ENCODE results near the gene KCNA5. TPM values are rescaled to one million over a fixed set of nuclear protein-coding genes. Genes with fewer than 3 reads are reported as not detected.
A peak's percentile ranks its signal among the peaks of the same experiment; 100 is the strongest.

KCNA5 gene
- total RNA-seq = 1.7 TPM

DNA sequence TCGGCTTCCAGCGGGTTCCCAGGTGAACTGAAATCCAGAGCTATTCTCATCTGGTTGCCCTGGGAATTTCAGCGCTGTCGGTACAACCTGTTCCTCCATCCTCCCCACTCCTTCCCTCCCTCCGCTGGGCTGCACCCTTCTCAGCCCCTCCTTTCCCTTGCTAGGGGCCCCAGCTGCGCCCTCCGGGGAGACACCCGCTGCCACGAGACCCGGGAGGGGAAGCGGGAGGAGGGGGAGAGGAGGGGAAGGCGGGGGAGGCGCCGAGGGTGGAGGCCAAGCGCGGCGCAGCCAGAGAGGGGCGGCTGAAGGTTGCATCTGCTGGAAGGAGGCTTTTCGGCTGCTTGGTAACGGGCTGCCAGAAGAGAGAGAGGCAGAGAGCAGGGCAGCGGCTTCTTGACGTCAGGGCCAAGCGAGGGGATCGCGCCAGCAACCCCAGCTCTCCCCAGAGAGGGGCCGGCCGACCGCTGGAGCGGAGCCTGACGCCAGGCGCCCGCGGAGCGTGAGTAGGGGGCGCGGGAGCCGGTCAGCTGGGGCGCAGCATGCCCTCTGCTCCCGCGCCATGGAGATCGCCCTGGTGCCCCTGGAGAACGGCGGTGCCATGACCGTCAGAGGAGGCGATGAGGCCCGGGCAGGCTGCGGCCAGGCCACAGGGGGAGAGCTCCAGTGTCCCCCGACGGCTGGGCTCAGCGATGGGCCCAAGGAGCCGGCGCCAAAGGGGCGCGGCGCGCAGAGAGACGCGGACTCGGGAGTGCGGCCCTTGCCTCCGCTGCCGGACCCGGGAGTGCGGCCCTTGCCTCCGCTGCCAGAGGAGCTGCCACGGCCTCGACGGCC lies at the start of gene KCNA5:
Gene KCNA5 (plus strand): TSS at position 291 of the 831 bp plus-strand sequence. CDS start 269 bp downstream, at position 560.
- no peak for DNase-seq

- DNase-seq = no peak
Observed at GRCh38 chr12:4994622-4995021, 49.1 kb upstream of the KCNA5 start.

GRCh38 chr12:4996714-4997113 lies 47.0 kb upstream of the KCNA5 start:
- DNase-seq = no peak

GRCh38 chr12:4997939-4998338 lies 45.7 kb upstream of the KCNA5 start:
- peak; percentile 75 for DNase-seq

DNA sequence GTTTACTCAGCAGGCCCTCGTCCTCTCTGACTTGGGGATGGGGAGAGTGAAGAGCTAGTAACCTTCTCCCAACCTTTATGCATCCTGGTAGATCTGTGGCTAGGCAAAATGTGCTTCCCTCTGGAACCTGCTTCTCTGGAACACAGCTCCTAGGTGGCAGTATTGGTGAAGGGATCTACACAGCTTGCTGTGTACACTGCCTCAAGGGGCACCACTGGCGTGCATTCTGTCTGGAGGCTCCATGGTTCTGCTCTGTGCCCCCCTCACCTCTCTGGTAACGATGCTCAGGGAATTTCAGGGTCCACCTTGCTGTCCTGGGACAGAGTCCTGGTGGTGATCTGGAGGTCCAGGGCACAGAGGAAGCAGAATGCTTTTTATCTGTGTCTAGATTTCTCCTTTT lies 43.5 kb upstream of the KCNA5 start:
- DNase-seq = no peak

GRCh38 chr12:5000658-5001385 lies 42.9 kb upstream of the KCNA5 start:
- no peak for DNase-seq

GRCh38 chr12:5003025-5003666 lies 40.5 kb upstream of the KCNA5 start:
- peak; percentile 49 for DNase-seq

GRCh38 chr12:5008661-5009060 lies 35.0 kb upstream of the KCNA5 start:
- DNase-seq = no peak

DNA sequence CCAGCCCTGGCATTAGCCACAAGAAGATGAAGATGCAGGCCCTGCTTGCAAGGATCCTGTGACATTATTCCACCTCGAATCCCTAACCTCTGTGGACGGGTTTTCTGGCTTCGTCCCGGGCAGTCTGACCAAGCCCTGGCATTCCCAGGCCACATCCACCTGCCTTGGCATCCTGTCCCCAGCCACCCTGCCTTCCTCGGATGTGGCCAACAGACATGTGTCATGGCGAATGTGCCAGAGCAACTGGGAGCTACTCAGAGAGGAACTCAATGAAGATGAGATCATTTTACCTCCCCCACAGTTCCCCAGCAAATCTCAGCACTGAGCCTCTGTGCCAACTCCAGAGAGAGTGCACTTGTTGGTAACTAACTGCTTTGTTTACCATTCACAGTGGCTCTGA lies 33.5 kb upstream of the KCNA5 start:
- no peak for DNase-seq

DNA sequence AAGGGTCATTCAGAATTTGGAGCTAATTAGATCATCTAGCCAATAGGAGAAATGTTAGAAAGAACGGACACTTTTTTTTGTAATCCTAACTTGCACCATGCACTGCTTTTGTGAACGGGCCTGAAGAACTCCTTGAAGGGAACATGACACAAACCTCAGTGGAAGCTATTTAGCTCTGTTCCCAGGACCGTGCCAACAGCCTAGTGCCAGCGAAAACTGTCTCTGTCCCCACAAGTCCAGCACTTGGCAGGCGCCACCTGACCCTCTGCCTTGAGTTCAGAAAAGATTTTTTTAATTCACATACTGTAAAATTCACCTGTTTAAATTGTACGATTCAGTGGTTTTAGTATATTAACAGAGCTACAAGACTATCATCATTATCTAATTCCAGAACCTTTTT lies 31.3 kb upstream of the KCNA5 start:
- DNase-seq = no peak

- DNase-seq = peak; percentile 53
Observed at GRCh38 chr12:5013266-5013730, 30.4 kb upstream of the KCNA5 start.

DNA sequence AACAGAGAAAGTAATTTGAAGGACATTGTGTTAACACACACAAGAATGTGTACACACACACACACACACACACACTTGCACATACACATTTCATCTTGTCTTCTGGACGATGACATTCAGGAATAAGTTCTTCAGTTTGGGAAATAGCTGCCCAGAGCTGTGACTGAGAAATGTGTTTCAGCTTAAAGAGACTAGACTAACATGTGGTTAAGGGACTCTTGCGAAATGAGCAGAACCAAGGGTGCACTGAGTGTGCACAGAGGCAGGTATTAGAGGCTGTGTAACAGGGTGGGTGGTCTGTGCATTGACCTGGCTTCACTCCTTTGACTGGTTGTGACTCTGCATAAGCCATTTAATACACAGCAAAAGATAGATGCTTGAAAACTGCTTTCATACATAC lies 29.4 kb upstream of the KCNA5 start:
- no peak for DNase-seq

DNA sequence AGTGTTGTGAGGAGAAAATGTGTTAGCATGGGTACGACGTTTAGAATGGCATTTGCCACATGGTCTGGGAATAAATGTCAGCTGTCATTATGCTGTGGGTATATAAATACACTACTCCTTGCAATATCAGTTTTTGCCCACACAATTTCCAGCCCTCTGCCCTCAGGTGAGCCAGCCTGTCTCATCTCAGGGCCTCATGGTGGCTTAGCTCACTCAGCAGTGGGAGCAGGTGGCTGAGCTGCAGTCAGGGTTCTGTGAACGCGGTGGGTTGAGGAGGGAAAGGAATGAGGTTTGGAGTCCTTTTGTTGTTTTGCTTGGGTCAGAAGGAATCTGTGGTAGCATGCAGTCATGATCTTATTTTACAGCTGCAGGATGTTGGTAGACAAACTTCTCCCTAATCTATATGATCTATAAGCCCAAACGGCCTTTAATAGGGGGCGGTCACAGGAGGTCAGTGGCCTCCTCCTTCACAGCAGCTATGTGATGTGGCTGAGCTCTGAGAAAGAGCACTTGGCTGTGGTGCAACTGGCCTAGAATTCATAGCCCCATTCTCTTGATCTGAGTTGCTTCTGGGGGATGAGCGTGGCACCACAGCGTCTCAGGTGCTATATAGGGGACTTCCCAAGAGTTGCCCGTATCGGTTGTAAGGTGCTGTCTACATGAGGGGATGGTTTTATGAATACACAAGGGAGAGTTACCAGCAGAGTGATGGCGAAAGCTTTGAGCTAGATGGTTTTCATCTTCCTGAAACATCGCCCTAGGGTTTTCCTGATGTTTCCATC lies 27.8 kb upstream of the KCNA5 start:
- no peak for DNase-seq

- DNase-seq = no peak
Observed at GRCh38 chr12:5016526-5016925, 27.2 kb upstream of the KCNA5 start.

DNA sequence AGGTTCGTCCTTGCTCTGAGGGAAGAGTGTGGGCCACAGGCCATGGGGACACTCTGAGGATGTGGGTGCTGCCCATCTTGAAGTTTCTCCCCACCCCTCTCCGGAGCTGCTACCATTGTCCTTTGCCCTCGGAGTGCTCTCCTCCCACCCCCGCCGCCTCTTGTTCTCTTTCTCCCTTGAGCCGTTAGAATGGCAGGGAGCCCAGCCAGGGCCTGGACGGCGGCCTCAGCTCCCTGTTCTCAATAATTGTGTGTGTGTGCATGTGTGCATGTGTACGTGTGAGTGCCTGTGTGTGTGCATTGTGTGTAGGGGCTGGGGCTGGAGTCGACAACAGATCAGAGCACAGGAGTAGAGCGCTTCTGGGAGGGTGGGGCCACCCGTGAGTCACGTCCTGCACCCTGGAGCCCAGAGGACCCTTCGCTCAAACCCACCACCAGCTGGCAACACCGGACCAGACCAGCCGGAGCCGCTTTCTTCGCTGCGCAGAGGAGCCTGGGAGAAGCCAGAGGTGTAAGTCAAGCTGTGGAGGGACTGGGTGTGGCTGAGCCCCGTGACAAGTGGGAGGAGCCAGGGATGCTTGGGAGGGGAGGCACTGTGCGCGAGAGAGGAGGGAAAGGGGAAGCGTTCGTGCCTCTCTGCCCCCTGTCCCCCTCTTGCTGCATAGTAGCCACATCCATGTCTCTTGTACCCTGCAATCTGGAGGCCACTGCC lies 25.9 kb upstream of the KCNA5 start:
- no peak for DNase-seq

GRCh38 chr12:5018677-5019076 lies 25.0 kb upstream of the KCNA5 start:
- DNase-seq = no peak

DNA sequence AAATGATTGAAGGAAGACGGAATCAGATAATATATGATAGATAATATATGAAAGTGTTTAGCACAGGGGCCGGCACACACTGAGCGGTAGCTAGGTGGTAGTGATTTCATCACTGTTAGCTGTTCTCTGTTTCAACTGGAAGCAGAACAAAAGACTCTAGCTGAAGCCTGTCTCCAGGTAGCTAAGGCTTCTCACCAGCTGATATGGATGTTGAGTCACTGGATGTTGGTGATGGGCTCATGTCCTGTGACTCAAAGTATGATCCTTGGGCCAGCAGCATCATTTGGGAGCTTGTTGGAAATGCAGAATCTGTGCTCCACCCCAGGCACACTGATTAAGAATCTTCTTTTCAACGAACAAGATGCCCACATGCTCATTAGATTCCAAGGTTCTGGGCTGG lies 21.7 kb upstream of the KCNA5 start:
- DNase-seq = no peak

GRCh38 chr12:5022465-5023061 lies 21.1 kb upstream of the KCNA5 start:
- no peak for DNase-seq

GRCh38 chr12:5023842-5024241 lies 19.8 kb upstream of the KCNA5 start:
- no peak for DNase-seq

DNA sequence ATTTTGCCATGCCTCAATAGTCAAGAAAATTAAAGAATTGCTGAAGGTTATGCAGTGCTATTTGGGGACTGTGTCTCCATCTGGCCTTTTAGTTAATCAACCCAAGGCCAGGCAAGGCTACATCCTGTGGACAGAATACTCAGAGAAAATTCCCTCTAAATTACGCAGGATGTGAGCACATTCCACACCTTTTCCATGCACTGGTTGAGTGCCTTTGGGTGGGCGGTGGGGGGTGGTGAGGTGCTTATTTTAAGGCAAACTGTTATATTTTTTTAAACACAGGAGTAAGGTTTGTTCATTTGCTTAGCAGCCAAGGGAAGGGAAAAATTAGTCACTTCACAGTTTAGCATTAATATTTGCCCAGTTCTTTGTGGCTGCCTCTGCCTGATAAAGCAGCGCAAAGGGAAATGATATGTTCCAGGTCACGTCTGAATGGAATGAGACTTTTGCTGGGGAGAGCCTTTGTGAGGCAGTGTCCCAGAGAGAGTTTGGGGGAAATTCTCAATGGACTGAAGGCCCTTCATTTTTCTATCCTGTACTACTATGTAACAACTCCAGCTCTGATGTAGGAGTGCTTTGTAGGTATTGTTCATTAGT lies 17.2 kb upstream of the KCNA5 start:
- DNase-seq = no peak
